ENCODE results near the gene SALL1. TPM values are rescaled to one million over a fixed set of nuclear protein-coding genes. Genes with fewer than 3 reads are reported as not detected.

SALL1 gene
- total RNA-seq (under 1 TPM in 1 of 2 donors, not detected in 1; 0.06 TPM), polyA plus RNA-seq (not detected)
- long read RNA-seq, donor 1 = 0 reads
- long read RNA-seq, donor 2 = 0 reads
- long read RNA-seq, donor 3 = 0 reads
- long read RNA-seq, donor 4 = 0 reads
- long read RNA-seq, donor 5 = 0 reads

DNA sequence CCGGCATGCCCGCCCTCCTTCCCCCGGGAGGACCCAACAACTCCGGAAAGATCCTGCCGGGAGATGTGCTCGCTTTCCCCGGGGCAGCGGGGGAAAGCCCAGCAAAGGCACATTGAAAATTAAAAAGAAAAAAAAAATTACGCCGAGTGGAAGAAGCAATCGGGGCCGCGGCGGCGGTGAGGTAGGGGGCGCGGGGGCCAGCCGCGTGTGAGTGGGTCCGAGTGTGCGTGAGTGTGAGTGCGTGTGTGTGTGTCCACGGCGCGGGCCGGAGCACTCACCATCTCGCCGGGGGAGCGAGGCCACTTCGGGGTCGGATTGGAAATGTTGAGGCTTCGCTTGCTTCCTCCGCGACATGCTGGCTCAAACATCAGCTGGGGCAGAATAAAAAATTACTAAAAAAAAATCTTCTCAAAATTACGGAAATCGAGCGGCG, at the start of gene SALL1:
TSS of gene SALL1 (minus strand) at position 383 of the 433 bp plus-strand sequence. CDS start at position 354, 29 bp downstream.
- H3K9ac ChIP-seq (ENCODE audit: insufficient read depth in 1 of 2, low read length in 2 of 2) = no peak within 1 kb of the TSS

DNA sequence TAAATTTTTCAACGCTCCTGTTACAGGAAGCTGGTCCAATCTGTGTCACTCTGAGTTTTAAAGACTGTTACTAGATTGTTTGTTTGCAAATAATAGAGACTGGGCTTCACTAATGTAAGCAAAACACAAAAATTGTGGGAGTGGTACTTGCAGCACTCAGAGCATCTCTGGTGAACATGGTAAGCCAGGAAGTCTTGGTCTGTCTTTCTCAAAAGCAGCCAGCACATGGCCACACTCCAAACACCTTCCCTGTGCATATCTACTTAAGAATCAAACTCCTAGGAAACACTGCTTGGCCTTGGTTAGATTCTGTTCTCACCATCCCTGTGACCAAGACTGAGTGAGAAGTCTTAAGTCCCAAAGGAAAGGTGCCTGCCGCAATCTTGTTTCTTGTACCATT, 49.7 kb upstream of the SALL1 start:
- H3K27me3 ChIP-seq (ENCODE audit: control insufficient read depth in 3 of 3, insufficient read depth in 3 of 3, low read length in 2 of 3) = peaks cover 0 to 3% (median 2%) of the 10 kb centered on the region in 3 donors
- TF ChIP-seq, protein P1, sequence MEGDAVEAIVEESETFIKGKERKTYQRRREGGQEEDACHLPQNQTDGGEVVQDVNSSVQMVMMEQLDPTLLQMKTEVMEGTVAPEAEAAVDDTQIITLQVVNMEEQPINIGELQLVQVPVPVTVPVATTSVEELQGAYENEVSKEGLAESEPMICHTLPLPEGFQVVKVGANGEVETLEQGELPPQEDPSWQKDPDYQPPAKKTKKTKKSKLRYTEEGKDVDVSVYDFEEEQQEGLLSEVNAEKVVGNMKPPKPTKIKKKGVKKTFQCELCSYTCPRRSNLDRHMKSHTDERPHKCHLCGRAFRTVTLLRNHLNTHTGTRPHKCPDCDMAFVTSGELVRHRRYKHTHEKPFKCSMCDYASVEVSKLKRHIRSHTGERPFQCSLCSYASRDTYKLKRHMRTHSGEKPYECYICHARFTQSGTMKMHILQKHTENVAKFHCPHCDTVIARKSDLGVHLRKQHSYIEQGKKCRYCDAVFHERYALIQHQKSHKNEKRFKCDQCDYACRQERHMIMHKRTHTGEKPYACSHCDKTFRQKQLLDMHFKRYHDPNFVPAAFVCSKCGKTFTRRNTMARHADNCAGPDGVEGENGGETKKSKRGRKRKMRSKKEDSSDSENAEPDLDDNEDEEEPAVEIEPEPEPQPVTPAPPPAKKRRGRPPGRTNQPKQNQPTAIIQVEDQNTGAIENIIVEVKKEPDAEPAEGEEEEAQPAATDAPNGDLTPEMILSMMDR (IDR thresholded peaks at IDR 0.05; ENCODE audit: control extremely low read depth, extremely low read depth) = no peak
- peaks cover 0 to 7% (median under 1%) of the 10 kb centered on the region in 4 donors for H3K9me3 ChIP-seq (ENCODE audit: control insufficient read depth in 4 of 4, insufficient read depth in 3 of 4, low read length in 3 of 4)
- H3K27ac ChIP-seq (ENCODE audit: low read depth in 1 of 2, low read length in 1 of 2) = no peak overlapping the region
- DNase-seq (no peak), ATAC-seq (ENCODE audit: insufficient read depth, low FRiP score) (no peak)
- WGBS, 2 donors = 50 to 51% methylated on average over 2 of the region's 2 CpGs
- no peaks in the 10 kb centered on the region for H3K4me1 ChIP-seq (ENCODE audit: control insufficient read depth in 5 of 5, insufficient read depth in 5 of 5, low read length in 5 of 5)
- H3K4me3 ChIP-seq = no peak overlapping the region
- H3K36me3 ChIP-seq (ENCODE audit: control insufficient read depth in 4 of 4, insufficient read depth in 4 of 4, low read length in 4 of 4) = no peaks in the 10 kb centered on the region
- no peak overlapping the region for H3K9ac ChIP-seq (ENCODE audit: insufficient read depth in 1 of 2, low read length in 2 of 2)

More for the DNA sequence above, at the start of gene SALL1:
- H3K36me3 ChIP-seq (ENCODE audit: control insufficient read depth in 4 of 4, insufficient read depth in 4 of 4, low read length in 4 of 4) = no peaks in the 10 kb centered on the region
- DNase-seq (peak in 2 of 3 donors; percentile 28 to 29), ATAC-seq (ENCODE audit: insufficient read depth, low FRiP score) (no peak)
- 1 to 3% methylated on average over 34 to 38 of the region's 38 CpGs for WGBS, 2 donors
- H3K27ac ChIP-seq (ENCODE audit: low read depth in 1 of 2, low read length in 1 of 2) = no peak within 1 kb of the TSS
- H3K27me3 ChIP-seq (ENCODE audit: control insufficient read depth in 3 of 3, insufficient read depth in 3 of 3, low read length in 2 of 3) = peaks cover 41 to 87% (median 76%) of the 10 kb centered on the region in 3 donors
- peaks cover 0 to 18% (median 0%) of the 10 kb centered on the region in 5 donors for H3K4me1 ChIP-seq (ENCODE audit: control insufficient read depth in 5 of 5, insufficient read depth in 5 of 5, low read length in 5 of 5)
- H3K9me3 ChIP-seq (ENCODE audit: control insufficient read depth in 4 of 4, insufficient read depth in 3 of 4, low read length in 3 of 4) = peaks cover 0 to 11% (median 0%) of the 10 kb centered on the region in 4 donors
- no peak within 1 kb of the TSS for H3K4me3 ChIP-seq
- TF ChIP-seq, protein P1 (IDR thresholded peaks at IDR 0.05; ENCODE audit: control extremely low read depth, extremely low read depth) = no peak

DNA sequence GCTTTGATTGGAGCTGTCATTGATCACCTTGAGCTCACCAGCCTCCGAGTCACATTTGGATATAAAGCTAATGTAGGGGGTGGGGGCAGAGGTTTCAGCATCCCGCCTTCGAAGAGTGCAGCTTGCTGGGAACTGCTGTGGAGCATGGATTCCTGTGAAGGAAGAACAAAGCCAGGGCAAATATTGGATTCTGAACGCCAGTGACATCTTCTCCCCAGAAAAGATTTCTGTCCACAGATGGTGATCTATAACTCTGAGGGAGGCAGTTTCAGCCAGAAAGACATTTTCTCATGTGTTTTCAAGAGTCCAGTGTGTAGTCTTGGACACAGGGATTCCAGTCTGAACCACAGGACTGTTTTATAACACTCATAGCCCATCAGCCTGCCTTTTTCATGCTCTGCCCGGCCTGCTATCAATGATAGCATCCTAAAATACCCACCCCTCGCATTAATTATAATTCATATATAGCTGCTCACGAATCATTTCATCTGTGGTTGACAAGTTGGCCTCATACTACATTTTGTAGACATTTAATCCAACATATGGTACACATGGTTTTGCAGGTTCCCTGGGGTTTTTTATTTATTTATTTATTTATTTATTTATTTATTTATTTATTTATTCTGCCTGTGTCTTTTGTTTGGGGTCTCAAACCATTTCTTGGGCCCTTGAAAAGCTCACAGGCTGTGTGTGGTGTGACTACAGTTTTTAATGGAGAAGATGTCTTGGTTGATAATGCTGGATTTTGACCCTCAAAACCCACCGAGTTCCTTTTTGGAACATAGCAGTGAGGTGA, 47.1 kb upstream of the SALL1 start:
- Histone ChIP-seq H3K27me3 (ENCODE audit: control insufficient read depth in 3 of 3, insufficient read depth in 3 of 3, low read length in 2 of 3) (peaks cover 2 to 4% (median 3%) of the 10 kb centered on the region in 3 donors), H3K4me3 (no peak overlapping the region), H3K9me3 (ENCODE audit: control insufficient read depth in 4 of 4, insufficient read depth in 3 of 4, low read length in 3 of 4) (peaks cover 0 to 9% (median 3%) of the 10 kb centered on the region in 4 donors), H3K27ac (ENCODE audit: low read depth in 1 of 2, low read length in 1 of 2) (no peak overlapping the region), H3K4me1 (ENCODE audit: control insufficient read depth in 5 of 5, insufficient read depth in 5 of 5, low read length in 5 of 5) (no peaks in the 10 kb centered on the region), H3K36me3 (ENCODE audit: control insufficient read depth in 4 of 4, insufficient read depth in 4 of 4, low read length in 4 of 4) (no peaks in the 10 kb centered on the region), H3K9ac (ENCODE audit: insufficient read depth in 1 of 2, low read length in 2 of 2) (no peak overlapping the region)
- WGBS, 2 donors = 71 to 80% methylated on average over 8 of the region's 8 CpGs
- TF ChIP-seq, protein P1 (IDR thresholded peaks at IDR 0.05; ENCODE audit: control extremely low read depth, extremely low read depth) = no peak
- ATAC-seq (ENCODE audit: insufficient read depth, low FRiP score) (no peak), DNase-seq (no peak)

Measured in lung (tissue), 16 donors.